NCI-H524 treated with DMSO at 0.1 percent for 48 hours (cell line): ENCODE measurements around the gene TRAPPC2L.
"Not testable (repeated sequence)": the region's sequence is repeated elsewhere in the genome, so short reads cannot be mapped to it uniquely, and the experiment has no call there.

Source experiments
- DNase-seq: peaks from one replicate; lab custom pipeline; 2025; lab: John Stamatoyannopoulos, UW

The TRAPPC2L gene

GRCh38 chr16:88819126-88819525 is 37.8 kb upstream of the TRAPPC2L start:
- DNase-seq, result no peak

GRCh38 chr16:88820385-88821025 is 36.4 kb upstream of the TRAPPC2L start:
- no peak for DNase-seq

GRCh38 chr16:88821168-88821850 is 35.6 kb upstream of the TRAPPC2L start:
- no peak for DNase-seq

- DNase-seq, result no peak
Observed at GRCh38 chr16:88822281-88823040, 34.5 kb upstream of the TRAPPC2L start.

GRCh38 chr16:88823646-88824045 is 33.3 kb upstream of the TRAPPC2L start:
- not testable (repeated sequence) for DNase-seq

GRCh38 chr16:88824256-88825077 is 32.5 kb upstream of the TRAPPC2L start:
- no peak for DNase-seq

GRCh38 chr16:88825146-88825545 is 31.8 kb upstream of the TRAPPC2L start:
- no peak for DNase-seq

GRCh38 chr16:88826070-88826840 is 30.7 kb upstream of the TRAPPC2L start:
- no peak for DNase-seq

- DNase-seq, result no peak
Observed at GRCh38 chr16:88827727-88828126, 29.2 kb upstream of the TRAPPC2L start.

- DNase-seq, result no peak
Observed at GRCh38 chr16:88828711-88829110, 28.2 kb upstream of the TRAPPC2L start.

GRCh38 chr16:88830258-88830657 is 26.7 kb upstream of the TRAPPC2L start:
- DNase-seq, result no peak

- DNase-seq, result no peak
Observed at GRCh38 chr16:88830783-88831182, 26.1 kb upstream of the TRAPPC2L start.

- DNase-seq, result no peak
Observed at GRCh38 chr16:88831838-88832237, 25.1 kb upstream of the TRAPPC2L start.

GRCh38 chr16:88833086-88833485 is 23.8 kb upstream of the TRAPPC2L start:
- DNase-seq, result no peak

GRCh38 chr16:88834670-88835069 is 22.3 kb upstream of the TRAPPC2L start:
- DNase-seq, result no peak

- no peak for DNase-seq
Observed at GRCh38 chr16:88835383-88835782, 21.5 kb upstream of the TRAPPC2L start.

GRCh38 chr16:88835818-88836217 is 21.1 kb upstream of the TRAPPC2L start:
- DNase-seq, result no peak

- no peak for DNase-seq
Observed at GRCh38 chr16:88836791-88837190, 20.1 kb upstream of the TRAPPC2L start.

GRCh38 chr16:88837806-88838205 is 19.1 kb upstream of the TRAPPC2L start:
- no peak for DNase-seq

- no peak for DNase-seq
Observed at GRCh38 chr16:88838566-88838965, 18.4 kb upstream of the TRAPPC2L start.

GRCh38 chr16:88839026-88839529 is 17.8 kb upstream of the TRAPPC2L start:
- no peak for DNase-seq
